ENCODE measurements around the gene SLC66A2. TPM values are rescaled to one million over a fixed set of nuclear protein-coding genes. Genes with fewer than 3 reads are reported as not detected.

Gene SLC66A2
- total and polyA plus RNA-seq, 2 donors (not counting 1 experiment from before 2014, with no cell fraction given): 44.4 to 45.1 TPM

- no peaks in the 10 kb centered on the region for H3K79me2 ChIP-seq (ENCODE audit: control insufficient read depth, insufficient read depth, low read length)
- no peaks in the 10 kb centered on the region for H4K20me1 ChIP-seq (ENCODE audit: control insufficient read depth, insufficient read depth, low read length, poor library complexity, severe bottlenecking)
- WGBS (ENCODE audit: insufficient coverage): 97% methylated on average over 28 of the region's 28 CpGs
- no peaks in the 10 kb centered on the region for H3K4me1 Mint-ChIP-seq
- no peak overlapping the region for H3K27ac Mint-ChIP-seq
- H3K27me3 ChIP-seq (replicated peaks in 1 of 4; ENCODE audit: control extremely low read depth in 1 of 4, control insufficient read depth in 3 of 4, insufficient read depth in 4 of 4, low read length in 3 of 4): no peaks in the 10 kb centered on the region
- no peak overlapping the region for H3K4me3 Mint-ChIP-seq
- no peaks in the 10 kb centered on the region for H3K9me3 Mint-ChIP-seq (ENCODE audit: insufficient read depth)
- TF ChIP-seq EZH2 (IDR thresholded peaks at IDR 0.05; ENCODE audit: borderline replicate concordance, insufficient read depth, low read depth, low read length, poor library complexity, severe bottlenecking): no peak
- no peak for TF ChIP-seq CTCF (IDR thresholded peaks at IDR 0.05)
- H3K9me3 ChIP-seq (ENCODE audit: control extremely low read depth in 1 of 3, control insufficient read depth in 2 of 3, insufficient read depth in 1 of 3, low read length in 2 of 3): peaks cover 0 to 61% (median 0%) of the 10 kb centered on the region in 3 donors
- CTCF ChIA-PET: no interaction called here
- ATAC-seq (ENCODE audit: low read depth): no peak
- no peak overlapping the region for H3K4me2 ChIP-seq (replicated peaks; ENCODE audit: low read depth, low read length, poor library complexity, severe bottlenecking)
- no peak overlapping the region for H3K9ac ChIP-seq (ENCODE audit: low read length)
- H3K27me3 Mint-ChIP-seq: no peaks in the 10 kb centered on the region
- peaks cover 0 to 19% of the 10 kb centered on the region in 2 experiments for H3K36me3 ChIP-seq (replicated peaks in 1 of 2; ENCODE audit: control extremely low read depth in 1 of 2, control insufficient read depth in 1 of 2, extremely low read depth in 1 of 2, insufficient read depth in 2 of 2, low read length in 1 of 2)
- intact Hi-C loops (cut with micrococcal nuclease): no loop called here
- POLR2A ChIA-PET: no interaction called here
- no peaks in the 10 kb centered on the region for H3K4me1 ChIP-seq (ENCODE audit: control insufficient read depth in 2 of 2, insufficient read depth in 2 of 2, low read length in 2 of 2)
- H3K27ac ChIP-seq (ENCODE audit: low read length in 2 of 2): no peak overlapping the region
- no peak overlapping the region for H2AFZ ChIP-seq (ENCODE audit: insufficient read depth, low read depth, low read length, poor library complexity, severe bottlenecking)
- DNase-seq: no peak
- no peak overlapping the region for H3K4me3 ChIP-seq (ENCODE audit: control extremely low read depth in 1 of 5, extremely low read depth in 1 of 5, insufficient read depth in 1 of 5, low read depth in 2 of 5, low read length in 4 of 5)
Measured at GRCh38 chr18:79903071-79903635, 48.3 kb downstream of the SLC66A2 start.

DNA sequence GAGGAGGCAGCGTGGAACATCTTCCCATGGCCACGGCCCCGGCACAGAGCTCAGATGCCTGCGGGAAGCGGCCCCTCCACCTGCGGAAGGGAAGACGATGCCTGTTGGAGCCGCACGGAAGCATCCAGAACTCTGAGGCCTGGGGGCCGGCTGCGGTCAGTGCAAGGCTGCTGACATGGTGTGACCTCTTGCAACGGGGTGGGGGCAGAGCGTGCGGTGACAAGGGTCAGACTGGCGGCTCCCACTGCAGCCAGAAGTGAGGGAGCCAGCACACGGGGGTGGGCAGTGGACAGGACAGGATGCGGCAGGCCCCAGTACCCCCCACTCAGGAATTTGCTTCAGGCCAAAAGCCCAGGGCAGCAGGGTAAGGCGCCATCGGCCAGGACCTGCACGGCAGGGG, 48.8 kb downstream of the SLC66A2 start:
- intact Hi-C loops (cut with micrococcal nuclease): no loop called here
- Histone ChIP-seq H3K4me1 (ENCODE audit: control insufficient read depth in 2 of 2, insufficient read depth in 2 of 2, low read length in 2 of 2) (no peaks in the 10 kb centered on the region), H3K4me2 (replicated peaks; ENCODE audit: low read depth, low read length, poor library complexity, severe bottlenecking) (no peak overlapping the region), H2AFZ (ENCODE audit: insufficient read depth, low read depth, low read length, poor library complexity, severe bottlenecking) (no peak overlapping the region), H3K36me3 (replicated peaks in 1 of 2; ENCODE audit: control extremely low read depth in 1 of 2, control insufficient read depth in 1 of 2, extremely low read depth in 1 of 2, insufficient read depth in 2 of 2, low read length in 1 of 2) (peaks cover 0 to 18% of the 10 kb centered on the region in 2 experiments), H3K4me3 (ENCODE audit: control extremely low read depth in 1 of 5, extremely low read depth in 1 of 5, insufficient read depth in 1 of 5, low read depth in 2 of 5, low read length in 4 of 5) (no peak overlapping the region), H3K9ac (ENCODE audit: low read length) (no peak overlapping the region), H3K27me3 (replicated peaks in 1 of 4; ENCODE audit: control extremely low read depth in 1 of 4, control insufficient read depth in 3 of 4, insufficient read depth in 4 of 4, low read length in 3 of 4) (no peaks in the 10 kb centered on the region), H4K20me1 (ENCODE audit: control insufficient read depth, insufficient read depth, low read length, poor library complexity, severe bottlenecking) (no peaks in the 10 kb centered on the region), H3K79me2 (ENCODE audit: control insufficient read depth, insufficient read depth, low read length) (no peaks in the 10 kb centered on the region), H3K27ac (ENCODE audit: low read length in 2 of 2) (no peak overlapping the region), H3K9me3 (ENCODE audit: control extremely low read depth in 1 of 3, control insufficient read depth in 2 of 3, insufficient read depth in 1 of 3, low read length in 2 of 3) (peaks cover 0 to 66% (median 2%) of the 10 kb centered on the region in 3 donors)
- H3K27me3 Mint-ChIP-seq: no peaks in the 10 kb centered on the region
- H3K27ac Mint-ChIP-seq: no peak overlapping the region
- 97% methylated on average over 18 of the region's 20 CpGs for WGBS (ENCODE audit: insufficient coverage)
- ATAC-seq (ENCODE audit: low read depth) (no peak), DNase-seq (no peak)
- POLR2A ChIA-PET: no interaction called here
- CTCF ChIA-PET: no interaction called here
- TF ChIP-seq CTCF (IDR thresholded peaks at IDR 0.05): no peak
- TF ChIP-seq EZH2 (IDR thresholded peaks at IDR 0.05; ENCODE audit: borderline replicate concordance, insufficient read depth, low read depth, low read length, poor library complexity, severe bottlenecking): no peak
- no peaks in the 10 kb centered on the region for H3K9me3 Mint-ChIP-seq (ENCODE audit: insufficient read depth)
- H3K4me3 Mint-ChIP-seq: no peak overlapping the region
- no peaks in the 10 kb centered on the region for H3K4me1 Mint-ChIP-seq

Measured in B cell (primary cell).